SK-N-SH (cell line): Measurements from ENCODE around the gene MMS19. TPM values are rescaled to one million over a fixed set of nuclear protein-coding genes. Genes with fewer than 3 reads are reported as not detected.

Experiments
- CTCF ChIA-PET: fragments of 300-600, 350-600 bp; formaldehyde crosslinking; extraction: SDS; loops from one replicate; lab custom pipeline; 2021; lab: Yijun Ruan, JAX
- POLR2A ChIA-PET: fragments of 350-600 bp; sonication (Branson Sonifier 250); formaldehyde crosslinking; extraction: SDS; loops from one replicate; lab custom pipeline; 2020; ENCODE audit warnings: antibody characterized with exemption, inconsistent platforms; lab: Yijun Ruan, JAX
- DNase-seq: peaks from one replicate; pipeline ENCODE4 v3.0.0; 2012
- H2AFZ ChIP-seq: fragments of 200-600 bp; sonication (generic); 2 replicates; pipeline ENCODE4 v1.8.1; 2016; ENCODE audit warnings: antibody characterized with exemption, mild to moderate bottlenecking, low read depth
- H3F3A ChIP-seq: fragments of 200-600 bp; sonication (generic); replicated peaks from 2 replicates; pipeline ENCODE3; 2016; ENCODE audit warnings: antibody characterized with exemption, mild to moderate bottlenecking; ENCODE audit not compliant: insufficient read depth
- H3K27ac ChIP-seq, 2 experiments: fragments of 200-500 bp in 1 of 2; fragments of 200-600 bp in 1 of 2; sonication (Bioruptor generic) in 1 of 2; sonication (generic), shearing (Covaris generic) in 1 of 2; 2 replicates each; pipeline versions ENCODE4 v1.5.1 to v1.6.1; 2014 to 2016; ENCODE audit warnings: low read depth in 2 of 2, inconsistent platforms in 1 of 2, low read length in 1 of 2, mild to moderate bottlenecking in 1 of 2, mixed read lengths in 1 of 2
- H3K27me3 ChIP-seq: fragments of 200-600 bp; sonication (generic), shearing (Covaris generic); 2 replicates; pipeline ENCODE4 v1.6.1; 2016; ENCODE audit warnings: mixed run types; ENCODE audit not compliant: insufficient read depth
- H3K36me3 ChIP-seq, 2 experiments: fragments of 200-500 bp in 1 of 2; fragments of 200-600 bp in 1 of 2; sonication (Bioruptor generic) in 1 of 2; sonication (generic) in 1 of 2; replicated peaks in 1 of 2; 2 replicates each; pipeline versions ENCODE3 to v1.5.1; 2014 to 2016; ENCODE audit warnings: low read length in 1 of 2, mild to moderate bottlenecking in 1 of 2; ENCODE audit not compliant: insufficient read depth in 2 of 2, control insufficient read depth in 1 of 2
- H3K4me1 ChIP-seq, 2 experiments: fragments of 200-500 bp in 1 of 2; fragments of 200-600 bp in 1 of 2; sonication (Bioruptor generic) in 1 of 2; sonication (generic), shearing (Covaris generic) in 1 of 2; 2 replicates each; pipeline versions ENCODE4 v1.5.1 to v1.6.1; 2014 to 2016; ENCODE audit warnings: low read depth in 1 of 2, low read length in 1 of 2, mixed run types in 1 of 2; ENCODE audit not compliant: insufficient read depth in 2 of 2, control insufficient read depth in 1 of 2
- H3K4me2 ChIP-seq: fragments of 200-600 bp; sonication (generic), shearing (Covaris generic); 2 replicates; pipeline ENCODE4 v1.6.1; 2017; ENCODE audit warnings: mixed run types
- H3K4me3 ChIP-seq, 2 experiments: fragments of 200-500 bp in 1 of 2; fragments of 200-600 bp in 1 of 2; sonication (Bioruptor generic) in 1 of 2; sonication (generic), shearing (Covaris generic) in 1 of 2; 2 replicates each; pipeline versions ENCODE4 v1.5.1 to v1.8.1; 2014 to 2016; ENCODE audit warnings: low read depth in 2 of 2, inconsistent platforms in 1 of 2, low read length in 1 of 2, mild to moderate bottlenecking in 1 of 2, mixed read lengths in 1 of 2, moderate library complexity in 1 of 2
- H3K79me2 ChIP-seq: fragments of 200-600 bp; sonication (generic); 2 replicates; pipeline ENCODE4 v1.8.1; 2017; ENCODE audit warnings: mild to moderate bottlenecking; ENCODE audit not compliant: insufficient read depth
- H3K9ac ChIP-seq: fragments of 200-600 bp; sonication (generic); 2 replicates; pipeline ENCODE4 v1.6.1; 2017; ENCODE audit warnings: mixed run types
- H3K9me2 ChIP-seq: fragments of 200-600 bp; sonication (generic); 2 replicates; pipeline ENCODE4 v1.6.1; 2017; ENCODE audit warnings: mixed run types
- H3K9me3 ChIP-seq: fragments of 200-600 bp; sonication (generic); 2 replicates; pipeline ENCODE4 v1.6.1; 2017; ENCODE audit warnings: mixed run types, mild to moderate bottlenecking, moderate library complexity
- H4K20me1 ChIP-seq: fragments of 200-600 bp; sonication (generic); 2 replicates; pipeline ENCODE4 v1.6.1; 2017; ENCODE audit warnings: mild to moderate bottlenecking, mixed run types; ENCODE audit not compliant: insufficient read depth
- ELF1 ChIP-seq: IDR thresholded peaks from 2 replicates; pipeline ENCODE4 v1.4.0; 2012
- EP300 ChIP-seq, 2 experiments: IDR thresholded peaks; 2 replicates each; pipeline versions ENCODE4 v1.4.0 to v1.6.1; 2012; ENCODE audit warnings: borderline replicate concordance in 1 of 2, low read depth in 1 of 2, low read length in 1 of 2
- FOSL2 ChIP-seq: IDR thresholded peaks from 2 replicates; pipeline ENCODE4 v1.4.0; 2012; ENCODE audit warnings: low read depth, mild to moderate bottlenecking, moderate library complexity, borderline replicate concordance
- JUND ChIP-seq: IDR thresholded peaks from 2 replicates; pipeline ENCODE4 v1.4.0; 2012
- NFIC ChIP-seq: IDR thresholded peaks from 2 replicates; pipeline ENCODE4 v1.4.0; 2012; ENCODE audit warnings: borderline replicate concordance
- POLR2AphosphoS5 ChIP-seq: IDR thresholded peaks from 2 replicates; pipeline ENCODE4 v1.6.1; 2012; ENCODE audit warnings: low read depth, low read length
- RCOR1 ChIP-seq: fragments of 150-350 bp; IDR thresholded peaks from 2 replicates; pipeline ENCODE4 v1.6.1; 2017; ENCODE audit warnings: antibody characterized with exemption, low read length
- RFX5 ChIP-seq: IDR thresholded peaks from 2 replicates; pipeline ENCODE4 v1.6.1; 2012; ENCODE audit warnings: mild to moderate bottlenecking, improper control_type of control experiment, low read length
- ZBTB33 ChIP-seq: IDR thresholded peaks from 2 replicates; pipeline ENCODE4 v1.4.0; 2012; ENCODE audit warnings: low read depth, borderline replicate concordance
- WGBS: methylation state at CpG from one replicate; pipeline ENCODE4 v1.1.6; 2017; ENCODE audit warnings: low lambda C conversion rate; 5-methylcytosine and 5-hydroxymethylcytosine counted together
- polyA plus RNA-seq, 3 experiments: library from polyadenylated mRNA; depleted of rRNA; stranded (reverse); fragments of >200 nt; gene quantifications; 2 replicates each; pipeline ENCODE4 v1.2.3, GENCODE V29; 2012
- TF ChIP-seq, protein P1 (sequence below): IDR thresholded peaks from 2 replicates; pipeline ENCODE4 v1.6.1; 2012; ENCODE audit warnings: mild to moderate bottlenecking, low read depth, low read length, moderate library complexity

Gene MMS19
- polyA plus RNA-seq, 1 of the 3 experiments (the other 2 are of a cell fraction), result 56.9 TPM

- TF ChIP-seq ZBTB33, result no peak
- TF ChIP-seq, protein P1, sequence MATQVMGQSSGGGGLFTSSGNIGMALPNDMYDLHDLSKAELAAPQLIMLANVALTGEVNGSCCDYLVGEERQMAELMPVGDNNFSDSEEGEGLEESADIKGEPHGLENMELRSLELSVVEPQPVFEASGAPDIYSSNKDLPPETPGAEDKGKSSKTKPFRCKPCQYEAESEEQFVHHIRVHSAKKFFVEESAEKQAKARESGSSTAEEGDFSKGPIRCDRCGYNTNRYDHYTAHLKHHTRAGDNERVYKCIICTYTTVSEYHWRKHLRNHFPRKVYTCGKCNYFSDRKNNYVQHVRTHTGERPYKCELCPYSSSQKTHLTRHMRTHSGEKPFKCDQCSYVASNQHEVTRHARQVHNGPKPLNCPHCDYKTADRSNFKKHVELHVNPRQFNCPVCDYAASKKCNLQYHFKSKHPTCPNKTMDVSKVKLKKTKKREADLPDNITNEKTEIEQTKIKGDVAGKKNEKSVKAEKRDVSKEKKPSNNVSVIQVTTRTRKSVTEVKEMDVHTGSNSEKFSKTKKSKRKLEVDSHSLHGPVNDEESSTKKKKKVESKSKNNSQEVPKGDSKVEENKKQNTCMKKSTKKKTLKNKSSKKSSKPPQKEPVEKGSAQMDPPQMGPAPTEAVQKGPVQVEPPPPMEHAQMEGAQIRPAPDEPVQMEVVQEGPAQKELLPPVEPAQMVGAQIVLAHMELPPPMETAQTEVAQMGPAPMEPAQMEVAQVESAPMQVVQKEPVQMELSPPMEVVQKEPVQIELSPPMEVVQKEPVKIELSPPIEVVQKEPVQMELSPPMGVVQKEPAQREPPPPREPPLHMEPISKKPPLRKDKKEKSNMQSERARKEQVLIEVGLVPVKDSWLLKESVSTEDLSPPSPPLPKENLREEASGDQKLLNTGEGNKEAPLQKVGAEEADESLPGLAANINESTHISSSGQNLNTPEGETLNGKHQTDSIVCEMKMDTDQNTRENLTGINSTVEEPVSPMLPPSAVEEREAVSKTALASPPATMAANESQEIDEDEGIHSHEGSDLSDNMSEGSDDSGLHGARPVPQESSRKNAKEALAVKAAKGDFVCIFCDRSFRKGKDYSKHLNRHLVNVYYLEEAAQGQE, result peak; percentile 83
- TF ChIP-seq RFX5, result no peak
- TF ChIP-seq JUND, result peak; percentile 28; the same call in 1 of the 2 replicates
- TF ChIP-seq POLR2AphosphoS5, result no peak
- no peak for TF ChIP-seq ELF1
These were observed 34.9 kb upstream of the MMS19 start (continued) for GRCh38 chr10:97532935-97533671.

DNA sequence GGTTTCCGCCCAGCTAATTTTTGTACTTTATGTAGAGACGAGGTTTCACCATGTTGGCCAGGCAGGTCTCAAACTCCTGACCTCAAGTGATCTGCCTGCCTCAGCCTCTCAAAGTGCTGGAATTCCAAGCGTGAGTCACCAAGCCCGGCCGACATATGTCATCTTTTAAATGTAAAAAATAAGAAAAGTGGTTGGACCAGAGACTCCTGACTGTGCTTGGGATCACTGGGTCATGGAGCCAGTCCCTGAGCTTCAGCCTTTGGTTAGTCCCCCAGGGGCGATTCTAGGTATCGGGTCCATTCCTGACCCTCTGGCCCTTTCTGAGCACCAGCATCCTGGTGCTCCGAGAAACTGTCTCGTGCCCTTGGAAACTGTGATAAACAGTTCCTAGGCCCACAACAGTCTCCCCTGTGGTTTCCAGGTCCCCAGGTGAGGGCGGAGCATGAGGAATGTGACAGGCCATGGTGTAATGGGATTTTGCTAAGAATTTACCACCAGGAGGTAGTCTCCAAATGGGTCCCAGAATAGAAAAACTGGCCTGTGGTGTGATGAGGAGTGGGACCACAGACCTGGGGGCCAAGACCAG, 33.3 kb upstream of the MMS19 start:
- Histone ChIP-seq H4K20me1 (peaks cover 7% of the 10 kb centered on the region; the same call in 1 of the 2 replicates), H3K9me2 (no peaks in the 10 kb centered on the region), H3K4me3 (no peak overlapping the region), H3K36me3 (no peaks in the 10 kb centered on the region), H3F3A (peaks cover 13% of the 10 kb centered on the region), H2AFZ (no peak overlapping the region), H3K27ac (peak overlapping the region in 1 of 2 experiments; percentile 95; a peak in 1 of 4 replicates), H3K79me2 (peaks cover 56% of the 10 kb centered on the region), H3K27me3 (no peaks in the 10 kb centered on the region), H3K4me1 (peaks cover 5 to 24% of the 10 kb centered on the region in 2 experiments; a peak in 3 of 4 replicates), H3K9ac (no peak overlapping the region), H3K4me2 (0 out of 2 replicates have a peak overlapping the region, but pooled peaks have one; percentile 1), H3K9me3 (no peaks in the 10 kb centered on the region)
- no peak for TF ChIP-seq NFIC
- TF ChIP-seq JUND, result 0 out of 2 replicates have a peak, but pooled peaks have one; percentile 29
- TF ChIP-seq FOSL2, result peak; percentile 60; the same call in 1 of the 2 replicates
- no peak for TF ChIP-seq POLR2AphosphoS5
- TF ChIP-seq RFX5, result no peak
- TF ChIP-seq RCOR1, result no peak
- TF ChIP-seq EP300 (IDR thresholded peaks at IDR 0.05; ENCODE audit: borderline replicate concordance in 1 of 2, low read depth in 1 of 2, low read length in 1 of 2), result no peak
- CTCF ChIA-PET, result interaction anchor here (5.1 kb wide), 1 partner anchor 19 kb away, joined by 53 read pairs; no protein-coding TSS in a partner anchor
- POLR2A ChIA-PET, result interaction anchor here (0.5 kb wide), 1 partner anchor 116 kb away, joined by 4 read pairs; no protein-coding TSS in a partner anchor
- WGBS, result 80% methylated on average over 10 of the region's 10 CpGs
- no peak for DNase-seq
